GM12801 (cell line): Measurements from ENCODE around the gene CACNA2D1.

Source experiments
- CTCF ChIP-seq: IDR thresholded peaks from one replicate; pipeline ENCODE4 v1.5.1; 2011; ENCODE audit warnings: control low read depth; ENCODE audit not compliant: insufficient read length; ENCODE audit errors: extremely low read depth

CACNA2D1 gene

GRCh38 chr7:82443547-82444219, at the start of gene CACNA2D1:
Gene CACNA2D1, minus strand, starts transcription at chr7:82443777.
- TF ChIP-seq CTCF: no peak

GRCh38 chr7:82481499-82482097, 38.0 kb upstream of the CACNA2D1 start:
- TF ChIP-seq CTCF: no peak

GRCh38 chr7:82477733-82478515, 34.3 kb upstream of the CACNA2D1 start:
- TF ChIP-seq CTCF: no peak

- TF ChIP-seq CTCF: no peak
Measured at GRCh38 chr7:82472966-82473365, 29.4 kb upstream of the CACNA2D1 start.

- no peak for TF ChIP-seq CTCF
Measured at GRCh38 chr7:82471351-82472020, 27.9 kb upstream of the CACNA2D1 start.

GRCh38 chr7:82469207-82469606, 25.6 kb upstream of the CACNA2D1 start:
- TF ChIP-seq CTCF: no peak

- no peak for TF ChIP-seq CTCF
Measured at GRCh38 chr7:82468435-82468834, 24.9 kb upstream of the CACNA2D1 start.
